Lung (tissue), 12 donors: ENCODE results near the gene TMEM131L. TPM values are rescaled to one million over a fixed set of nuclear protein-coding genes. Genes with fewer than 3 reads are reported as not detected.

Experiments
- ATAC-seq: fragments of 200-7000 bp; cut with Tn5 transposase; one replicate; pipeline ENCODE4 v1.9.1; 2020; ENCODE audit warnings: moderate number of reproducible peaks; ENCODE audit not compliant: insufficient read depth, low FRiP score
- DNase-seq, 3 donors: peaks; one replicate each; pipeline ENCODE4 v3.0.0-alpha.2; 2013 to 2017
- H3K27ac ChIP-seq, 2 donors: one replicate each; pipeline ENCODE4 v1.5.1; 2013; ENCODE audit warnings: mild to moderate bottlenecking in 2 of 2, moderate library complexity in 2 of 2, control low read depth in 1 of 2, inconsistent platforms in 1 of 2, low read depth in 1 of 2, low read length in 1 of 2
- H3K27me3 ChIP-seq, 3 donors: one replicate each; pipeline ENCODE4 v1.5.1; 2013; ENCODE audit warnings: low read length in 2 of 3; ENCODE audit not compliant: control insufficient read depth in 3 of 3, insufficient read depth in 3 of 3
- H3K36me3 ChIP-seq, 4 donors: one replicate each; pipeline ENCODE4 v1.5.1; 2013; ENCODE audit warnings: low read length in 4 of 4, mild to moderate bottlenecking in 1 of 4, moderate library complexity in 1 of 4; ENCODE audit not compliant: control insufficient read depth in 4 of 4, insufficient read depth in 4 of 4
- H3K4me1 ChIP-seq, 5 donors: one replicate each; pipeline ENCODE4 v1.5.1; 2013; ENCODE audit warnings: low read length in 5 of 5, mild to moderate bottlenecking in 2 of 5, moderate library complexity in 1 of 5; ENCODE audit not compliant: control insufficient read depth in 5 of 5, insufficient read depth in 5 of 5
- H3K4me3 ChIP-seq: one replicate; pipeline ENCODE4 v1.5.1; 2013; ENCODE audit warnings: mild to moderate bottlenecking, control low read depth, moderate library complexity
- H3K9ac ChIP-seq, 2 donors: one replicate each; pipeline ENCODE4 v1.5.1; 2013; ENCODE audit warnings: low read length in 2 of 2, control low read depth in 1 of 2; ENCODE audit not compliant: insufficient read depth in 1 of 2
- H3K9me3 ChIP-seq, 4 donors: one replicate each; pipeline ENCODE4 v1.5.1; 2013; ENCODE audit warnings: low read length in 3 of 4, mild to moderate bottlenecking in 1 of 4, moderate library complexity in 1 of 4; ENCODE audit not compliant: control insufficient read depth in 4 of 4, insufficient read depth in 3 of 4
- WGBS, 2 donors: extraction: QIAGEN DNeasy Blood & Tissue Kit; methylation state at CpG; one replicate each; pipeline ENCODE4 v1.1.7; 2013; 5-methylcytosine and 5-hydroxymethylcytosine counted together
- polyA plus RNA-seq, 2 donors: library from polyadenylated mRNA; stranded (reverse); fragments of 200-250 nt; gene quantifications; one replicate each; pipeline ENCODE4 v1.2.1, GENCODE V29; 2013
- total RNA-seq, 2 donors: library from RNA; depleted of rRNA in 1 of 2; stranded (reverse); fragments of >200 nt in 1 of 2; gene quantifications; one replicate each; pipeline ENCODE4 v1.2.1, GENCODE V29; 2014 to 2021
- TF ChIP-seq, protein P1 (sequence below): IDR thresholded peaks from 2 replicates; pipeline ENCODE4 v1.5.1; 2012; ENCODE audit warnings: mild to moderate bottlenecking; ENCODE audit errors: control extremely low read depth, extremely low read depth
- donor health status: control.
- donor health status: control.
- donor health status: Bipolar disorder and iron deficiency.
- donor health status: healthy.
- donor health status: DM: yes; HTN: yes; CAD: no.

TMEM131L gene
- total and polyA plus RNA-seq, 4 donors: 2.9 to 40.6 (median 11.8) TPM

DNA sequence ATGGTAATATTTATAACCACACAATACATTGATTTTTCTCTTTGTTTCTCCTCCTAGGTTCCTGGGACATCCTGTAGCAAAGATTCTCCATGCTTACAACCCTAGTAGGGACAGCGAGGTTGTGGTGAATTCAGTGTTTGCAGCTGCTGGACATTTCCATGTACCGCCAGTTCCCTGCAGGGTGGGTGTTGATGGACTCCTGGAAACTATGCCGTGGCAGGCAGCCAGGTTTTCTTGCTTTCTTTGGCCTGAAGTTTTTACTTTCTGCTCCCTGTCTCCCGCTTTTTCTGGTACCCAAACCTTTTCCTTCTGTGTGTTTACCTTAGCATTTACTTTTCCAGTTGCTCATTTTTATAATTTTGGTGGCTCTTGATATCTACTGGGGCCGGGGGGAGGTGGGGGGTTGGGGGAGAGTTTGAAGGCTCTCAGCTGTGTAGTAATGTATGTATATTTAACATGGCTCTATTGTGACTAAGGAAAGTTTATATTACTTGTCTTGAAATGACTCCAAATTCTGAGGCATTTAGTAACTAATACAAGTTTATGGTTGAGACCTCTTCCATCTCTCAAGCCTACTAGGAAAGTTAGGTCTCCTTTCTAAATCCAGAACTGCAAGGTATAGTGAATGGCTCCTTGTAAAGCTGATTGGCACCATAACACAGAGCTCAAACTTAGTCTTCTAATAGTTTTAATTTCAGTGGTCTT, 89.7 kb downstream of the TMEM131L start:
- Histone ChIP-seq H3K9me3 (no peaks in the 10 kb centered on the region), H3K27me3 (no peaks in the 10 kb centered on the region), H3K4me3 (no peak overlapping the region), H3K27ac (peak overlapping the region in 1 of 2 donors; percentile 6), H3K9ac (peak overlapping the region in 1 of 2 donors; percentile 17), H3K4me1 (peaks cover 0 to 43% (median 9%) of the 10 kb centered on the region in 5 donors), H3K36me3 (peaks cover under 1 to 10% (median 4%) of the 10 kb centered on the region in 4 donors)
- TF ChIP-seq, protein P1, sequence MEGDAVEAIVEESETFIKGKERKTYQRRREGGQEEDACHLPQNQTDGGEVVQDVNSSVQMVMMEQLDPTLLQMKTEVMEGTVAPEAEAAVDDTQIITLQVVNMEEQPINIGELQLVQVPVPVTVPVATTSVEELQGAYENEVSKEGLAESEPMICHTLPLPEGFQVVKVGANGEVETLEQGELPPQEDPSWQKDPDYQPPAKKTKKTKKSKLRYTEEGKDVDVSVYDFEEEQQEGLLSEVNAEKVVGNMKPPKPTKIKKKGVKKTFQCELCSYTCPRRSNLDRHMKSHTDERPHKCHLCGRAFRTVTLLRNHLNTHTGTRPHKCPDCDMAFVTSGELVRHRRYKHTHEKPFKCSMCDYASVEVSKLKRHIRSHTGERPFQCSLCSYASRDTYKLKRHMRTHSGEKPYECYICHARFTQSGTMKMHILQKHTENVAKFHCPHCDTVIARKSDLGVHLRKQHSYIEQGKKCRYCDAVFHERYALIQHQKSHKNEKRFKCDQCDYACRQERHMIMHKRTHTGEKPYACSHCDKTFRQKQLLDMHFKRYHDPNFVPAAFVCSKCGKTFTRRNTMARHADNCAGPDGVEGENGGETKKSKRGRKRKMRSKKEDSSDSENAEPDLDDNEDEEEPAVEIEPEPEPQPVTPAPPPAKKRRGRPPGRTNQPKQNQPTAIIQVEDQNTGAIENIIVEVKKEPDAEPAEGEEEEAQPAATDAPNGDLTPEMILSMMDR: no peak
- DNase-seq (peak; percentile 91 to 96 (median 95)), ATAC-seq (no peak)
- 55 to 62% methylated on average over 5 of the region's 5 CpGs for WGBS, 2 donors

GRCh38 chr4:153556435-153556815, 90.3 kb downstream of the TMEM131L start:
- TF ChIP-seq, protein P1: no peak
- H3K27me3 ChIP-seq: no peaks in the 10 kb centered on the region
- H3K4me3 ChIP-seq: no peak overlapping the region
- peaks cover 0 to 43% (median 9%) of the 10 kb centered on the region in 5 donors for H3K4me1 ChIP-seq
- H3K27ac ChIP-seq: peak overlapping the region in 1 of 2 donors; percentile 17
- H3K9me3 ChIP-seq: no peaks in the 10 kb centered on the region
- DNase-seq (no peak), ATAC-seq (no peak)
- H3K36me3 ChIP-seq: peaks cover 0 to 15% (median 5%) of the 10 kb centered on the region in 4 donors
- WGBS, 2 donors: 43 to 58% methylated on average over 3 of the region's 3 CpGs
- H3K9ac ChIP-seq: no peak overlapping the region

DNA sequence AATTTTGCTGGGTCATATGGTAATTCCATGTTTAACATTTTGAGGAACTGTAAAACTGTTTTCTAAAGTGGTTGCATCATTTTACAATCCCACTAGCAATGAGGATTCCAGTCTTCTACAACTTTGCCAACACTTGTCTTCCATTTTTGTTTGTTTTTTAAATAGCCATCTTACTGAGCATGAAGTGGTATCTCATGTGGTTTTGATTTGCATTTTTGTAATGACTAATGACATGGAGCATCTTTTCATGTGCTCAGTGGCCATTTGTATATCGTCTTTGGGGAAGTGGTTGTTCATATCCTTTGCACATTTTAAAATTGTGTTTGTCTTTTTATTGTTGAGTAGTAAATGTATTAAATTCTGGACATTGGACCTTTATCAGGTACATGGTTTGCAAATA, 94.7 kb downstream of the TMEM131L start:
- 70 to 78% methylated on average over 1 of the region's 1 CpG for WGBS, 2 donors
- no peak for ATAC-seq
- Histone ChIP-seq H3K36me3 (peaks cover 0 to 18% (median 4%) of the 10 kb centered on the region in 4 donors), H3K4me3 (no peak overlapping the region), H3K9me3 (no peaks in the 10 kb centered on the region), H3K27ac (no peak overlapping the region), H3K27me3 (no peaks in the 10 kb centered on the region), H3K9ac (no peak overlapping the region), H3K4me1 (peaks cover 0 to 22% (median 8%) of the 10 kb centered on the region in 5 donors)
- TF ChIP-seq, protein P1: no peak
- DNase-seq: no peak
